SK-N-SH (cell line): ENCODE data around the gene ZNF608. TPM values are rescaled to one million over a fixed set of nuclear protein-coding genes. Genes with fewer than 3 reads are reported as not detected.

ENCODE experiments used
- CTCF ChIA-PET: fragments of 300-600, 350-600 bp; formaldehyde crosslinking; extraction: SDS; loops from one replicate; lab custom pipeline; 2021; lab: Yijun Ruan, JAX
- POLR2A ChIA-PET: fragments of 350-600 bp; sonication (Branson Sonifier 250); formaldehyde crosslinking; extraction: SDS; loops from one replicate; lab custom pipeline; 2020; ENCODE audit warnings: antibody characterized with exemption, inconsistent platforms; lab: Yijun Ruan, JAX
- DNase-seq: peaks from one replicate; pipeline ENCODE4 v3.0.0; 2012
- H2AFZ ChIP-seq: fragments of 200-600 bp; sonication (generic); 2 replicates; pipeline ENCODE4 v1.8.1; 2016; ENCODE audit warnings: antibody characterized with exemption, mild to moderate bottlenecking, low read depth
- H3F3A ChIP-seq: fragments of 200-600 bp; sonication (generic); replicated peaks from 2 replicates; pipeline ENCODE3; 2016; ENCODE audit warnings: antibody characterized with exemption, mild to moderate bottlenecking; ENCODE audit not compliant: insufficient read depth
- H3K27ac ChIP-seq, 2 experiments: fragments of 200-500 bp in 1 of 2; fragments of 200-600 bp in 1 of 2; sonication (Bioruptor generic) in 1 of 2; sonication (generic), shearing (Covaris generic) in 1 of 2; 2 replicates each; pipeline versions ENCODE4 v1.5.1 to v1.6.1; 2014 to 2016; ENCODE audit warnings: low read depth in 2 of 2, inconsistent platforms in 1 of 2, low read length in 1 of 2, mild to moderate bottlenecking in 1 of 2, mixed read lengths in 1 of 2
- H3K27me3 ChIP-seq: fragments of 200-600 bp; sonication (generic), shearing (Covaris generic); 2 replicates; pipeline ENCODE4 v1.6.1; 2016; ENCODE audit warnings: mixed run types; ENCODE audit not compliant: insufficient read depth
- H3K36me3 ChIP-seq, 2 experiments: fragments of 200-500 bp in 1 of 2; fragments of 200-600 bp in 1 of 2; sonication (Bioruptor generic) in 1 of 2; sonication (generic) in 1 of 2; replicated peaks in 1 of 2; 2 replicates each; pipeline versions ENCODE3 to v1.5.1; 2014 to 2016; ENCODE audit warnings: low read length in 1 of 2, mild to moderate bottlenecking in 1 of 2; ENCODE audit not compliant: insufficient read depth in 2 of 2, control insufficient read depth in 1 of 2
- H3K4me1 ChIP-seq, 2 experiments: fragments of 200-500 bp in 1 of 2; fragments of 200-600 bp in 1 of 2; sonication (Bioruptor generic) in 1 of 2; sonication (generic), shearing (Covaris generic) in 1 of 2; 2 replicates each; pipeline versions ENCODE4 v1.5.1 to v1.6.1; 2014 to 2016; ENCODE audit warnings: low read depth in 1 of 2, low read length in 1 of 2, mixed run types in 1 of 2; ENCODE audit not compliant: insufficient read depth in 2 of 2, control insufficient read depth in 1 of 2
- H3K4me2 ChIP-seq: fragments of 200-600 bp; sonication (generic), shearing (Covaris generic); 2 replicates; pipeline ENCODE4 v1.6.1; 2017; ENCODE audit warnings: mixed run types
- H3K4me3 ChIP-seq, 2 experiments: fragments of 200-500 bp in 1 of 2; fragments of 200-600 bp in 1 of 2; sonication (Bioruptor generic) in 1 of 2; sonication (generic), shearing (Covaris generic) in 1 of 2; 2 replicates each; pipeline versions ENCODE4 v1.5.1 to v1.8.1; 2014 to 2016; ENCODE audit warnings: low read depth in 2 of 2, inconsistent platforms in 1 of 2, low read length in 1 of 2, mild to moderate bottlenecking in 1 of 2, mixed read lengths in 1 of 2, moderate library complexity in 1 of 2
- H3K79me2 ChIP-seq: fragments of 200-600 bp; sonication (generic); 2 replicates; pipeline ENCODE4 v1.8.1; 2017; ENCODE audit warnings: mild to moderate bottlenecking; ENCODE audit not compliant: insufficient read depth
- H3K9ac ChIP-seq: fragments of 200-600 bp; sonication (generic); 2 replicates; pipeline ENCODE4 v1.6.1; 2017; ENCODE audit warnings: mixed run types
- H3K9me2 ChIP-seq: fragments of 200-600 bp; sonication (generic); 2 replicates; pipeline ENCODE4 v1.6.1; 2017; ENCODE audit warnings: mixed run types
- H3K9me3 ChIP-seq: fragments of 200-600 bp; sonication (generic); 2 replicates; pipeline ENCODE4 v1.6.1; 2017; ENCODE audit warnings: mixed run types, mild to moderate bottlenecking, moderate library complexity
- H4K20me1 ChIP-seq: fragments of 200-600 bp; sonication (generic); 2 replicates; pipeline ENCODE4 v1.6.1; 2017; ENCODE audit warnings: mild to moderate bottlenecking, mixed run types; ENCODE audit not compliant: insufficient read depth
- CHD2 ChIP-seq: fragments of 150-350 bp; IDR thresholded peaks from 2 replicates; pipeline ENCODE4 v1.6.1; 2018; ENCODE audit warnings: low read length; ENCODE audit not compliant: partially characterized antibody
- ELF1 ChIP-seq: IDR thresholded peaks from 2 replicates; pipeline ENCODE4 v1.4.0; 2012
- EZH2phosphoT487 ChIP-seq: fragments of 200-600 bp; sonication (generic); IDR thresholded peaks from 2 replicates; pipeline ENCODE4 v1.6.1; 2017; ENCODE audit warnings: low read depth, mixed run types, mild to moderate bottlenecking, antibody characterized with exemption, moderate library complexity, borderline replicate concordance
- FOSL2 ChIP-seq: IDR thresholded peaks from 2 replicates; pipeline ENCODE4 v1.4.0; 2012; ENCODE audit warnings: low read depth, mild to moderate bottlenecking, moderate library complexity, borderline replicate concordance
- GATA2 ChIP-seq: sonication (generic); formaldehyde crosslinking; IDR thresholded peaks from 2 replicates; pipeline ENCODE4 v1.5.0; 2020; ENCODE audit warnings: mild to moderate bottlenecking, missing genetic modification reagents
- IRF3 ChIP-seq: fragments of 150-350 bp; IDR thresholded peaks from 2 replicates; pipeline ENCODE4 v1.6.1; 2016; ENCODE audit warnings: mild to moderate bottlenecking, low read depth, low read length
- MAX ChIP-seq: IDR thresholded peaks from 2 replicates; pipeline ENCODE4 v1.4.0; 2012; ENCODE audit warnings: low read depth
- NFIC ChIP-seq: IDR thresholded peaks from 2 replicates; pipeline ENCODE4 v1.4.0; 2012; ENCODE audit warnings: borderline replicate concordance
- NRF1 ChIP-seq: IDR thresholded peaks from 2 replicates; pipeline ENCODE4 v1.6.1; 2012; ENCODE audit warnings: low read depth, mild to moderate bottlenecking, low read length
- PBX3 ChIP-seq: IDR thresholded peaks from 2 replicates; pipeline ENCODE4; 2012
- RAD21 ChIP-seq: IDR thresholded peaks from 2 replicates; pipeline ENCODE4 v1.6.1; 2012; ENCODE audit warnings: mild to moderate bottlenecking, low read length
- RCOR1 ChIP-seq: fragments of 150-350 bp; IDR thresholded peaks from 2 replicates; pipeline ENCODE4 v1.6.1; 2017; ENCODE audit warnings: antibody characterized with exemption, low read length
- REST ChIP-seq: IDR thresholded peaks from 2 replicates; pipeline ENCODE4 v1.6.1; 2012; ENCODE audit warnings: mild to moderate bottlenecking, low read depth, low read length, moderate library complexity
- RFX5 ChIP-seq: IDR thresholded peaks from 2 replicates; pipeline ENCODE4 v1.6.1; 2012; ENCODE audit warnings: mild to moderate bottlenecking, improper control_type of control experiment, low read length
- SIN3A ChIP-seq: IDR thresholded peaks from 2 replicates; pipeline ENCODE4 v1.6.1; 2012; ENCODE audit warnings: low read depth, mild to moderate bottlenecking, low read length, moderate library complexity, borderline replicate concordance
- SMC3 ChIP-seq: IDR thresholded peaks from 2 replicates; pipeline ENCODE4 v1.6.1; 2012; ENCODE audit warnings: low read depth, low read length, improper control_type of control experiment
- TCF12 ChIP-seq: IDR thresholded peaks from 2 replicates; pipeline ENCODE4 v1.4.0; 2012
- USF1 ChIP-seq: IDR thresholded peaks from 2 replicates; pipeline ENCODE4 v1.4.0; 2012; ENCODE audit warnings: low read depth, borderline replicate concordance
- ZBTB33 ChIP-seq: IDR thresholded peaks from 2 replicates; pipeline ENCODE4 v1.4.0; 2012; ENCODE audit warnings: low read depth, borderline replicate concordance
- WGBS: methylation state at CpG from one replicate; pipeline ENCODE4 v1.1.6; 2017; ENCODE audit warnings: low lambda C conversion rate; 5-methylcytosine and 5-hydroxymethylcytosine counted together
- polyA plus RNA-seq, 3 experiments: library from polyadenylated mRNA; depleted of rRNA; stranded (reverse); fragments of >200 nt; gene quantifications; 2 replicates each; pipeline ENCODE4 v1.2.3, GENCODE V29; 2012

Gene ZNF608
- polyA plus RNA-seq, 1 of the 3 experiments (the other 2 are of a cell fraction): 4.9 TPM

- Histone ChIP-seq H3K4me3 (no peak overlapping the region), H3F3A (peaks cover 3% of the 10 kb centered on the region), H2AFZ (no peak overlapping the region), H3K4me2 (no peak overlapping the region), H3K4me1 (peaks cover 0 to 12% of the 10 kb centered on the region in 2 experiments; a peak in 2 of 4 replicates), H3K27me3 (no peaks in the 10 kb centered on the region), H3K9me3 (no peaks in the 10 kb centered on the region), H3K27ac (no peak overlapping the region), H3K9me2 (no peaks in the 10 kb centered on the region), H3K36me3 (no peaks in the 10 kb centered on the region), H3K79me2 (no peaks in the 10 kb centered on the region; the same call in 1 of the 2 replicates), H3K9ac (no peak overlapping the region), H4K20me1 (no peaks in the 10 kb centered on the region)
- ChIA-PET POLR2A (no interaction called here), CTCF (interaction anchor here (1.1 to 1.3 kb wide), 2 partner anchors 9 to 13 kb away, joined by 3 read pairs; no protein-coding TSS in a partner anchor)
- TF ChIP-seq GATA2 (no peak), TCF12 (no peak), ZBTB33 (no peak), RAD21 (no peak), FOSL2 (no peak), SMC3 (no peak), EZH2phosphoT487 (no peak), PBX3 (no peak), USF1 (no peak), RFX5 (no peak), REST (no peak), NRF1 (no peak), MAX (no peak), RCOR1 (no peak), NFIC (no peak), SIN3A (no peak), IRF3 (no peak), CHD2 (no peak), ELF1 (no peak)
- DNase-seq: no peak
- WGBS: 89% methylated on average over 4 of the region's 4 CpGs
These were observed 20.7 kb downstream of the ZNF608 start for GRCh38 chr5:124725622-124726258.
